Neural progenitor cell (in vitro differentiated cells): ENCODE measurements around the gene SDF4.

Experiments used
- EZH2 ChIP-seq: fragments of 200-600 bp; sonication (generic); IDR thresholded peaks from 2 replicates; pipeline ENCODE4 v1.6.1; 2017; ENCODE audit warnings: antibody characterized with exemption, mild to moderate bottlenecking, moderate library complexity
- EZH2phosphoT487 ChIP-seq: fragments of 200-600 bp; sonication (generic); IDR thresholded peaks from 2 replicates; pipeline ENCODE4 v1.6.1; 2017; ENCODE audit warnings: antibody characterized with exemption
- TF ChIP-seq, protein P1 (sequence below): fragments of 200-600 bp; sonication (generic); IDR thresholded peaks from 2 replicates; pipeline ENCODE4 v1.5.1; 2017; ENCODE audit warnings: antibody characterized with exemption, mild to moderate bottlenecking

DNA sequence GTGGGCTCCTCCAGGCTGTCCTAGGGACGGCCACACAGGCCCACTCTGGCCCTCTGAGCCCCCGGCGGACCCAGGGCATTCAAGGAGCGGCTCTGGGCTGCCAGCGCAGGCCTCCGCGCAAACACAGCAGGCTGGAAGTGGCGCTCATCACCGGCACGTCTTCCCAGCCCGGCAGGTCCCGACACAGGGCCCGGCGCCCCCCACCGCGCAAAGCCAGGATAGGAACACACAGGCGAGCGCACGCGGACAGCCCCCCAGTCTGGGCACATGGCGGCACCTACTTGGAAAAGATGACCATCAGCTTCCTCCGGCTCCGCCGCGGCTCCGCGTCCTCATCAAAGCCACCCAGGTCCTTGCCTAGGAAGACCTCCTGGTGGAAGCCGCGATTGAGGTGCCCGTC is 3.6 kb downstream of the SDF4 start:
- TF ChIP-seq, protein P1, sequence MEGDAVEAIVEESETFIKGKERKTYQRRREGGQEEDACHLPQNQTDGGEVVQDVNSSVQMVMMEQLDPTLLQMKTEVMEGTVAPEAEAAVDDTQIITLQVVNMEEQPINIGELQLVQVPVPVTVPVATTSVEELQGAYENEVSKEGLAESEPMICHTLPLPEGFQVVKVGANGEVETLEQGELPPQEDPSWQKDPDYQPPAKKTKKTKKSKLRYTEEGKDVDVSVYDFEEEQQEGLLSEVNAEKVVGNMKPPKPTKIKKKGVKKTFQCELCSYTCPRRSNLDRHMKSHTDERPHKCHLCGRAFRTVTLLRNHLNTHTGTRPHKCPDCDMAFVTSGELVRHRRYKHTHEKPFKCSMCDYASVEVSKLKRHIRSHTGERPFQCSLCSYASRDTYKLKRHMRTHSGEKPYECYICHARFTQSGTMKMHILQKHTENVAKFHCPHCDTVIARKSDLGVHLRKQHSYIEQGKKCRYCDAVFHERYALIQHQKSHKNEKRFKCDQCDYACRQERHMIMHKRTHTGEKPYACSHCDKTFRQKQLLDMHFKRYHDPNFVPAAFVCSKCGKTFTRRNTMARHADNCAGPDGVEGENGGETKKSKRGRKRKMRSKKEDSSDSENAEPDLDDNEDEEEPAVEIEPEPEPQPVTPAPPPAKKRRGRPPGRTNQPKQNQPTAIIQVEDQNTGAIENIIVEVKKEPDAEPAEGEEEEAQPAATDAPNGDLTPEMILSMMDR = no peak
- TF ChIP-seq EZH2 (no peak), EZH2phosphoT487 (no peak)
